ENCODE measurements around the gene STOML1. TPM values are rescaled to one million over a fixed set of nuclear protein-coding genes. Genes with fewer than 3 reads are reported as not detected.

Gene STOML1
- total RNA-seq, 1 experiment from 2014 or later, result 6.9 TPM

GRCh38 chr15:74007820-74008371, 15.8 kb upstream of the STOML1 start:
- ATAC-seq, result no peak
- no peaks in the 10 kb centered on the region for H3K36me3 ChIP-seq (ENCODE audit: control insufficient read depth, insufficient read depth, low read length)
- BruUV-seq (replicated peaks), result no TSS peak
- H3K9me3 ChIP-seq (ENCODE audit: control insufficient read depth, insufficient read depth, low read depth, low read length), result no peaks in the 10 kb centered on the region
- TF ChIP-seq REST (IDR thresholded peaks at IDR 0.05; ENCODE audit: insufficient read depth in 1 of 2, low read depth in 2 of 2, low read length in 1 of 2), result no peak
- no peak for TF ChIP-seq TCF7L2 (IDR thresholded peaks at IDR 0.05; ENCODE audit: low read depth, low read length)
- intact Hi-C loops (cut with micrococcal nuclease; ENCODE audit: unreplicated experiment) (no loop called here), in situ Hi-C loops (cut with HindIII; ENCODE audit: low pct_unique_long_range_greater_than_20kb, low sequenced_read_pairs) (no loop called here)
- no peak overlapping the region for H3K4me3 ChIP-seq (ENCODE audit: low read depth in 2 of 2, low read length in 2 of 2)
- DNase-seq (ENCODE audit: low read depth, low spot score), result no peak
- H3K27ac ChIP-seq (ENCODE audit: low read length), result no peak overlapping the region
- ChIA-PET POLR2A (interaction anchor here (0.6 kb wide), 1 partner anchor 185 kb away, joined by 7 read pairs; no protein-coding TSS in a partner anchor), CTCF (no interaction called here)
- H3K27me3 ChIP-seq (ENCODE audit: control insufficient read depth, insufficient read depth, low read length), result no peaks in the 10 kb centered on the region
- H3K4me1 ChIP-seq (ENCODE audit: control insufficient read depth, insufficient read depth, low read length), result peaks cover 6% of the 10 kb centered on the region; the same call in 1 of the 2 replicates

- H3K27me3 ChIP-seq (ENCODE audit: control insufficient read depth, insufficient read depth, low read length), result no peaks in the 10 kb centered on the region
- no peak overlapping the region for H3K4me3 ChIP-seq (ENCODE audit: low read depth in 2 of 2, low read length in 2 of 2)
- DNase-seq (ENCODE audit: low read depth, low spot score) (no peak), ATAC-seq (no peak)
- TF ChIP-seq REST (IDR thresholded peaks at IDR 0.05; ENCODE audit: insufficient read depth in 1 of 2, low read depth in 2 of 2, low read length in 1 of 2) (no peak), CTCF (IDR thresholded peaks at IDR 0.05) (no peak), TCF7L2 (IDR thresholded peaks at IDR 0.05; ENCODE audit: low read depth, low read length) (no peak), POLR2AphosphoS5 (IDR thresholded peaks at IDR 0.05; ENCODE audit: low read depth, low read length) (no peak), SIN3A (IDR thresholded peaks at IDR 0.05; ENCODE audit: borderline replicate concordance, insufficient read depth, low read depth, low read length) (no peak)
- no peaks in the 10 kb centered on the region for H3K9me3 ChIP-seq (ENCODE audit: control insufficient read depth, insufficient read depth, low read depth, low read length)
- no peak overlapping the region for H3K27ac ChIP-seq (ENCODE audit: low read length)
- CTCF ChIA-PET, result interaction anchor here (0.7 kb wide), 1 partner anchor 11 kb away, joined by 3 read pairs; no protein-coding TSS in a partner anchor
- in situ Hi-C loops (cut with HindIII; ENCODE audit: low pct_unique_long_range_greater_than_20kb, low sequenced_read_pairs) (no loop called here), intact Hi-C loops (cut with micrococcal nuclease; ENCODE audit: unreplicated experiment) (no loop called here)
- H3K4me1 ChIP-seq (ENCODE audit: control insufficient read depth, insufficient read depth, low read length), result peaks cover 6% of the 10 kb centered on the region; the same call in 1 of the 2 replicates
- POLR2A ChIA-PET, result interaction anchor here (0.6 kb wide), 1 partner anchor 33 kb away, joined by 3 read pairs; no protein-coding TSS in a partner anchor
- no peaks in the 10 kb centered on the region for H3K36me3 ChIP-seq (ENCODE audit: control insufficient read depth, insufficient read depth, low read length)
- no TSS peak for BruUV-seq (replicated peaks)
Measured at GRCh38 chr15:74006774-74007639, 14.9 kb upstream of the STOML1 start.

All from Panc1 (cell line).